Liver (tissue), 9 donors: ENCODE data around the gene FAM227B. TPM values are rescaled to one million over a fixed set of nuclear protein-coding genes. Genes with fewer than 3 reads are reported as not detected.

Experiments used
- DNase-seq: peaks from one replicate; pipeline ENCODE4 v3.0.0-alpha.2; 2017; ENCODE audit warnings: low spot score
- H3K27ac ChIP-seq, 2 donors: one replicate each; pipeline ENCODE4 v1.7.0; 2013; ENCODE audit warnings: inconsistent platforms in 2 of 2, low read length in 2 of 2, control low read depth in 1 of 2, low read depth in 1 of 2, mild to moderate bottlenecking in 1 of 2
- H3K27me3 ChIP-seq, 4 donors: one replicate each; pipeline versions ENCODE4 v1.6.1 to v1.7.0; 2013; ENCODE audit warnings: low read length in 3 of 4, inconsistent platforms in 1 of 4, mild to moderate bottlenecking in 1 of 4, moderate library complexity in 1 of 4; ENCODE audit not compliant: control insufficient read depth in 4 of 4, insufficient read depth in 4 of 4
- H3K36me3 ChIP-seq, 4 donors: one replicate each; pipeline versions ENCODE4 v1.6.1 to v1.7.0; 2013; ENCODE audit warnings: low read length in 3 of 4, mild to moderate bottlenecking in 3 of 4, low read depth in 1 of 4, moderate library complexity in 1 of 4; ENCODE audit not compliant: control insufficient read depth in 4 of 4, insufficient read depth in 3 of 4
- H3K4me1 ChIP-seq, 4 donors: one replicate each; pipeline versions ENCODE4 v1.6.1 to v1.7.0; 2013; ENCODE audit warnings: low read length in 3 of 4, mild to moderate bottlenecking in 3 of 4, moderate library complexity in 1 of 4; ENCODE audit not compliant: control insufficient read depth in 4 of 4, insufficient read depth in 4 of 4
- H3K4me3 ChIP-seq, 3 donors: one replicate each; pipeline versions ENCODE4 v1.6.1 to v1.7.0; 2013; ENCODE audit warnings: low read length in 3 of 3, control low read depth in 1 of 3, low read depth in 1 of 3, mild to moderate bottlenecking in 1 of 3
- H3K9ac ChIP-seq, 2 donors: one replicate each; pipeline ENCODE4 v1.7.0; 2013; ENCODE audit warnings: low read length in 2 of 2, mild to moderate bottlenecking in 2 of 2, moderate library complexity in 2 of 2, control low read depth in 1 of 2, low read depth in 1 of 2
- H3K9me3 ChIP-seq, 4 donors: one replicate each; pipeline versions ENCODE4 v1.6.1 to v1.7.0; 2013; ENCODE audit warnings: low read length in 3 of 4; ENCODE audit not compliant: control insufficient read depth in 4 of 4
- ATF3 ChIP-seq: IDR thresholded peaks from 2 replicates; pipeline ENCODE4 v1.6.1; 2016; ENCODE audit warnings: antibody characterized with exemption
- CTCF ChIP-seq: fragments of 150-350 bp; IDR thresholded peaks from 2 replicates; pipeline ENCODE4 v1.5.1; 2017; ENCODE audit warnings: improper control_type of control experiment, low read depth, low read length; ENCODE audit not compliant: missing input control
- EGR1 ChIP-seq, 2 donors: IDR thresholded peaks; 2 replicates each; pipeline ENCODE4 v1.6.1; 2016 to 2018; ENCODE audit warnings: antibody characterized with exemption in 2 of 2, low read depth in 2 of 2
- FOXA1 ChIP-seq: IDR thresholded peaks from 2 replicates; pipeline ENCODE4 v1.6.1; 2016; ENCODE audit warnings: antibody characterized with exemption
- FOXA2 ChIP-seq: IDR thresholded peaks from 2 replicates; pipeline ENCODE4 v1.6.1; 2016; ENCODE audit warnings: antibody characterized with exemption
- GABPA ChIP-seq, 2 donors: IDR thresholded peaks in 1 of 2; conservative IDR thresholded peaks in 1 of 2; 2 replicates each; pipeline ENCODE4 v1.6.1; 2016; ENCODE audit warnings: antibody characterized with exemption in 2 of 2, mild to moderate bottlenecking in 1 of 2, moderate library complexity in 1 of 2
- HNF4A ChIP-seq, 2 donors: conservative IDR thresholded peaks; 2 replicates each; pipeline ENCODE4 v1.6.1; 2016; ENCODE audit warnings: antibody characterized with exemption in 2 of 2, mild to moderate bottlenecking in 2 of 2
- HNF4G ChIP-seq: IDR thresholded peaks from 2 replicates; pipeline ENCODE4 v1.6.1; 2016; ENCODE audit warnings: antibody characterized with exemption
- JUND ChIP-seq, 2 donors: IDR thresholded peaks; 2 replicates each; pipeline ENCODE4 v1.6.1; 2016; ENCODE audit warnings: antibody characterized with exemption in 2 of 2
- MAX ChIP-seq: IDR thresholded peaks from 2 replicates; pipeline ENCODE4 v1.6.1; 2016; ENCODE audit warnings: antibody characterized with exemption
- NR2F2 ChIP-seq: IDR thresholded peaks from 2 replicates; pipeline ENCODE4 v1.6.1; 2016; ENCODE audit warnings: antibody characterized with exemption
- RAD21 ChIP-seq, 2 donors: IDR thresholded peaks; 2 replicates each; pipeline ENCODE4 v1.6.1; 2016; ENCODE audit warnings: antibody characterized with exemption in 2 of 2, mild to moderate bottlenecking in 2 of 2
- REST ChIP-seq: IDR thresholded peaks from 2 replicates; pipeline ENCODE4 v1.6.1; 2016; ENCODE audit warnings: antibody characterized with exemption, mild to moderate bottlenecking
- RXRA ChIP-seq, 2 donors: IDR thresholded peaks; 2 replicates each; pipeline ENCODE4 v1.6.1; 2017 to 2018; ENCODE audit warnings: antibody characterized with exemption in 2 of 2, mild to moderate bottlenecking in 1 of 2
- SP1 ChIP-seq: IDR thresholded peaks from 2 replicates; pipeline ENCODE4 v1.6.1; 2018; ENCODE audit warnings: antibody characterized with exemption, mild to moderate bottlenecking
- TAF1 ChIP-seq: conservative IDR thresholded peaks from 2 replicates; pipeline ENCODE4 v1.6.1; 2016; ENCODE audit warnings: antibody characterized with exemption, mild to moderate bottlenecking
- YY1 ChIP-seq: IDR thresholded peaks from 2 replicates; pipeline ENCODE4 v1.6.1; 2016; ENCODE audit warnings: antibody characterized with exemption, mild to moderate bottlenecking
- ZBTB33 ChIP-seq: IDR thresholded peaks from 2 replicates; pipeline ENCODE4 v1.6.1; 2016; ENCODE audit warnings: antibody characterized with exemption
- polyA plus RNA-seq, 2 donors: library from polyadenylated mRNA; stranded (reverse) in 1 of 2; unstranded in 1 of 2; fragments of 200-250 nt in 1 of 2; fragments of >200 nt in 1 of 2; fragmentation: Nextera tagmentation in 1 of 2; extraction: Ambion mirVana in 1 of 2; gene quantifications; one replicate each; pipeline versions ENCODE4 v1.2.1 to v1.2.3, GENCODE V29; 2013 to 2015
- total RNA-seq, 2 donors: library from RNA; depleted of rRNA; stranded (reverse); fragments of >200 nt; gene quantifications; one replicate each; pipeline ENCODE4 v1.2.3, GENCODE V29; 2014
- donor health status: healthy.
- donor health status: healthy.
- donor health status: healthy.
- donor health status: healthy.
- donor health status: healthy.

Gene FAM227B
- total and polyA plus RNA-seq, 4 donors, result 1.3 to 5.1 (median 3.8) TPM

DNA sequence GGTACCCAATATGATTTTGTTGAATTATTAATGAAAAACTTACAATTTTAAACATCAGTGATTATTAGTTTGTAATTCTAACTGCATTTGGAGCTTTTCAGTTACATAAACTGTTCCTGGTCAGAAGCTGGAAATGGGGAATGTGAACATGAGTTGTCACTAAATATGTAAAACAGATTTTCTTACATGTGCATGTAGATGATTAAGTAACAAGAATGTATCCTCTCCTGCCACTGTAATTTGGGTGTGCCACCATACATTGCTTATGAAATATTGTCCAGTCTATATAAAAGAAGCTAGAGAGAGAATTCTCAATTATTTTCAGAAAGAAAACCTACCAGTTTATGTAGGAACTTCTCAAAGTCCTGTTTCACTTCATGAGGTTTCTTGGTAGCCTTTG lies 289.2 kb downstream of the FAM227B start:
- Histone ChIP-seq H3K27me3 (no peaks in the 10 kb centered on the region), H3K9ac (no peak overlapping the region), H3K27ac (no peak overlapping the region), H3K36me3 (peaks cover 2 to 5% (median 2%) of the 10 kb centered on the region in 4 donors), H3K4me3 (no peak overlapping the region), H3K4me1 (no peaks in the 10 kb centered on the region), H3K9me3 (no peaks in the 10 kb centered on the region)
- no peak for DNase-seq
- TF ChIP-seq YY1, result no peak
- no peak for TF ChIP-seq HNF4A (conservative IDR thresholded peaks at IDR 0.05)
- TF ChIP-seq GABPA (IDR thresholded peaks at IDR 0.05 in 1 of 2, conservative IDR thresholded peaks at IDR 0.05 in 1 of 2), result no peak
- no peak for TF ChIP-seq MAX
- TF ChIP-seq JUND (IDR thresholded peaks at IDR 0.05), result no peak
- TF ChIP-seq FOXA2, result no peak
- no peak for TF ChIP-seq TAF1
- TF ChIP-seq FOXA1, result no peak
- TF ChIP-seq ZBTB33, result no peak
- TF ChIP-seq ATF3, result no peak
- TF ChIP-seq CTCF, result no peak
- TF ChIP-seq RXRA (IDR thresholded peaks at IDR 0.05), result no peak
- TF ChIP-seq EGR1 (IDR thresholded peaks at IDR 0.05; ENCODE audit: low read depth in 2 of 2), result no peak
- no peak for TF ChIP-seq NR2F2
- no peak for TF ChIP-seq REST
- TF ChIP-seq HNF4G, result no peak
- TF ChIP-seq RAD21 (IDR thresholded peaks at IDR 0.05), result no peak
- TF ChIP-seq SP1, result no peak

GRCh38 chr15:49330166-49330565 lies 290.5 kb downstream of the FAM227B start:
- Histone ChIP-seq H3K9me3 (no peaks in the 10 kb centered on the region), H3K9ac (no peak overlapping the region), H3K36me3 (peaks cover 2 to 5% (median 2%) of the 10 kb centered on the region in 4 donors), H3K4me3 (no peak overlapping the region), H3K4me1 (no peaks in the 10 kb centered on the region), H3K27me3 (no peaks in the 10 kb centered on the region), H3K27ac (no peak overlapping the region)
- DNase-seq, result no peak
- no peak for TF ChIP-seq RAD21 (IDR thresholded peaks at IDR 0.05)
- no peak for TF ChIP-seq RXRA (IDR thresholded peaks at IDR 0.05)
- TF ChIP-seq FOXA2, result no peak
- no peak for TF ChIP-seq HNF4A (conservative IDR thresholded peaks at IDR 0.05)
- no peak for TF ChIP-seq EGR1 (IDR thresholded peaks at IDR 0.05; ENCODE audit: low read depth in 2 of 2)
- no peak for TF ChIP-seq SP1
- TF ChIP-seq TAF1, result no peak
- TF ChIP-seq YY1, result no peak
- TF ChIP-seq REST, result no peak
- no peak for TF ChIP-seq GABPA (IDR thresholded peaks at IDR 0.05 in 1 of 2, conservative IDR thresholded peaks at IDR 0.05 in 1 of 2)
- no peak for TF ChIP-seq HNF4G
- no peak for TF ChIP-seq ZBTB33
- TF ChIP-seq MAX, result no peak
